ENCODE data around the gene ATP10A. TPM values are rescaled to one million over a fixed set of nuclear protein-coding genes. Genes with fewer than 3 reads are reported as not detected.

Gene ATP10A
- total RNA-seq, 1 donor from 2014 or later, result 1.2 TPM

Small RNA genes lying within 50 kb of the gene (microRNA-seq; reads per million reads assigned to microRNA genes)
- gene MIR4715 (ENCODE audit: borderline number of aligned reads), result not detected
